Right lobe of liver (tissue), 4 donors: Measurements from ENCODE around the gene MAP3K19.

Source experiments
- CTCF ChIP-seq, 4 donors: fragments of 200-600 bp in 3 of 4; fragments of 450-650 bp in 1 of 4; IDR thresholded peaks; one replicate each; pipeline versions ENCODE4 v1.5.1 to v1.8.0; 2016 to 2022; ENCODE audit warnings: antibody characterized with exemption in 4 of 4, mild to moderate bottlenecking in 2 of 4
- POLR2A ChIP-seq: fragments of 450-650 bp; IDR thresholded peaks from one replicate; pipeline ENCODE4 v1.6.1; 2017; ENCODE audit warnings: antibody characterized with exemption, mild to moderate bottlenecking
- donor health status: DM: no; HTN: no; CAD: no.
- donor health status: DM: no; HTN: no; CAD: no.
- donor health status: DM: no; HTN: yes; CAD: no.

GRCh38 chr2:134975281-134976009 is 71.8 kb downstream of the MAP3K19 start:
- TF ChIP-seq CTCF (IDR thresholded peaks at IDR 0.05) = no peak
- no peak for TF ChIP-seq POLR2A
